Ovary (tissue), 9 donors: ENCODE data around the gene TRIM66. TPM values are rescaled to one million over a fixed set of nuclear protein-coding genes. Genes with fewer than 3 reads are reported as not detected.

ENCODE experiments used
- DNase-seq, 5 donors: peaks; one replicate each; pipeline ENCODE4 v3.0.0-alpha.2; 2019 to 2020
- H3K27ac ChIP-seq, 2 donors: fragments of 200-600 bp; one replicate each; pipeline versions ENCODE4 v1.5.1 to v1.8.0; 2019 to 2022
- H3K27me3 ChIP-seq: fragments of 200-600 bp; one replicate; pipeline ENCODE4 v1.8.0; 2022
- H3K36me3 ChIP-seq: fragments of 200-600 bp; sonication (generic); one replicate; pipeline ENCODE4 v1.5.1; 2019
- H3K4me1 ChIP-seq: one replicate; pipeline ENCODE4 v1.8.1; 2013; ENCODE audit warnings: mild to moderate bottlenecking, moderate library complexity; ENCODE audit not compliant: insufficient read depth
- H3K4me3 ChIP-seq: fragments of 200-600 bp; sonication (generic); one replicate; pipeline ENCODE4 v1.5.1; 2017
- H3K9me3 ChIP-seq, 2 donors: fragments of 200-600 bp in 1 of 2; sonication (generic) in 1 of 2; one replicate each; pipeline versions ENCODE4 v1.5.1 to v1.8.1; 2013 to 2019; ENCODE audit warnings: mild to moderate bottlenecking in 1 of 2, moderate library complexity in 1 of 2
- CTCF ChIP-seq, 3 donors: fragments of 450-650 bp in 2 of 3; fragments of 200-600 bp in 1 of 3; IDR thresholded peaks; one replicate each; pipeline versions ENCODE4 v1.5.1 to v1.8.0; 2016 to 2022; ENCODE audit warnings: antibody characterized with exemption in 3 of 3, mild to moderate bottlenecking in 1 of 3
- EP300 ChIP-seq: sonication (generic); formaldehyde crosslinking; IDR thresholded peaks from one replicate; pipeline ENCODE4 v1.6.1; 2017; ENCODE audit warnings: antibody characterized with exemption
- POLR2A ChIP-seq: fragments of 450-650 bp; IDR thresholded peaks from one replicate; pipeline ENCODE4 v1.6.1; 2017; ENCODE audit warnings: antibody characterized with exemption, mild to moderate bottlenecking, moderate library complexity
- WGBS, 3 donors: extraction: QIAGEN DNeasy Blood & Tissue Kit in 1 of 3; methylation state at CpG; one replicate each; pipeline versions ENCODE4 v1.1.5 to v1.1.7; 2013 to 2017; 5-methylcytosine and 5-hydroxymethylcytosine counted together
- intact Hi-C, 4 donors: fragments of 100-400 bp; cut with DNase I; formaldehyde crosslinking; loops; one replicate each; pipeline versions ENCODE4 v1.11.0 to v1.15.1; 2022 to 2023
- polyA plus RNA-seq, 2 donors: library from polyadenylated mRNA; stranded (reverse); fragments of 200-250 nt in 1 of 2; fragments of 350-450 nt in 1 of 2; fragmentation: Illumina TruSeq in 1 of 2; extraction: RNeasy Lipid Tissue Mini Kit (QIAGEN cat#74804) in 1 of 2; gene quantifications; one replicate each; pipeline ENCODE4 v1.2.3, GENCODE V29; 2013 to 2014
- total RNA-seq, 7 donors: library from RNA; depleted of rRNA in 2 of 7; stranded (reverse); fragments of >200 nt in 2 of 7; fragmentation: NEBNext Ultra II Directional in 3 of 7; extraction: Animal tissue kit (Norgen Biotek cat#: 25700) in 3 of 7; gene quantifications; one replicate each; pipeline versions ENCODE4 v1.1.0 to v1.2.4, GENCODE V29; 2016 to 2023
- donor health status: DM: no; HTN: no; CAD: no; lungs with moderate emphysema.
- donor health status: DM: no; HTN: no; CAD: no.
- donor health status: Bipolar disorder and iron deficiency.
- donor health status: DM: yes; HTN: yes; CAD: no.
- donor health status: DM: no; HTN: no; CAD: no.
- donor health status: DM: yes; HTN: yes; CAD: no.

TRIM66 gene
- total and polyA plus RNA-seq, 9 donors, result 2.3 to 15.4 (median 4.9) TPM

- H3K9me3 ChIP-seq, result no peaks in the 10 kb centered on the region
- no peak for DNase-seq
- H3K27me3 ChIP-seq, result no peaks in the 10 kb centered on the region
- TF ChIP-seq POLR2A (no peak), CTCF (IDR thresholded peaks at IDR 0.05) (no peak), EP300 (no peak)
- WGBS, 3 donors, result 85 to 87% (median 86%) methylated on average over 2 of the region's 2 CpGs
- H3K4me1 ChIP-seq, result no peaks in the 10 kb centered on the region
- no peaks in the 10 kb centered on the region for H3K36me3 ChIP-seq
- no peak overlapping the region for H3K4me3 ChIP-seq
- H3K27ac ChIP-seq, result no peak overlapping the region
- intact Hi-C loops, result no loop called here
Measured at GRCh38 chr11:8624698-8625097, 57.8 kb downstream of the TRIM66 start.

GRCh38 chr11:8621147-8621546, 61.3 kb downstream of the TRIM66 start:
- Histone ChIP-seq H3K9me3 (no peaks in the 10 kb centered on the region), H3K27me3 (no peaks in the 10 kb centered on the region), H3K36me3 (no peaks in the 10 kb centered on the region), H3K4me1 (no peaks in the 10 kb centered on the region), H3K4me3 (no peak overlapping the region), H3K27ac (no peak overlapping the region)
- no peak for TF ChIP-seq CTCF (IDR thresholded peaks at IDR 0.05)
- TF ChIP-seq POLR2A, result no peak
- no peak for TF ChIP-seq EP300
- DNase-seq, result no peak
- 76 to 78% (median 76%) methylated on average over 4 of the region's 4 CpGs for WGBS, 3 donors
- intact Hi-C loops, result no loop called here

GRCh38 chr11:8617063-8617462, 65.4 kb downstream of the TRIM66 start:
- DNase-seq, result no peak
- no peaks in the 10 kb centered on the region for H3K27me3 ChIP-seq
- no peaks in the 10 kb centered on the region for H3K9me3 ChIP-seq
- no peak overlapping the region for H3K4me3 ChIP-seq
- no peaks in the 10 kb centered on the region for H3K36me3 ChIP-seq
- TF ChIP-seq EP300 (no peak), POLR2A (no peak), CTCF (IDR thresholded peaks at IDR 0.05) (no peak)
- intact Hi-C loops, result no loop called here
- H3K4me1 ChIP-seq, result no peaks in the 10 kb centered on the region
- no peak overlapping the region for H3K27ac ChIP-seq
- WGBS, 3 donors, result 79 to 93% (median 92%) methylated on average over 2 of the region's 2 CpGs

- no peak for TF ChIP-seq CTCF (IDR thresholded peaks at IDR 0.05)
- TF ChIP-seq EP300, result no peak
- TF ChIP-seq POLR2A, result no peak
- no peak overlapping the region for H3K27ac ChIP-seq
- H3K27me3 ChIP-seq, result no peaks in the 10 kb centered on the region
- H3K36me3 ChIP-seq, result no peaks in the 10 kb centered on the region
- no peaks in the 10 kb centered on the region for H3K9me3 ChIP-seq
- 83 to 89% (median 85%) methylated on average over 4 of the region's 4 CpGs for WGBS, 3 donors
- DNase-seq, result no peak
- no peak overlapping the region for H3K4me3 ChIP-seq
- no peaks in the 10 kb centered on the region for H3K4me1 ChIP-seq
- intact Hi-C loops, result no loop called here
Measured at GRCh38 chr11:8615291-8616032, 67.0 kb downstream of the TRIM66 start.
